ENCODE measurements around the gene IQSEC1. TPM values are rescaled to one million over a fixed set of nuclear protein-coding genes. Genes with fewer than 3 reads are reported as not detected.

IQSEC1 gene
- total and polyA plus RNA-seq, 2 of the 8 experiments (the other 6 are each of a cell fraction or from before 2014, with no cell fraction given), result 6.8 to 28.8 TPM

DNA sequence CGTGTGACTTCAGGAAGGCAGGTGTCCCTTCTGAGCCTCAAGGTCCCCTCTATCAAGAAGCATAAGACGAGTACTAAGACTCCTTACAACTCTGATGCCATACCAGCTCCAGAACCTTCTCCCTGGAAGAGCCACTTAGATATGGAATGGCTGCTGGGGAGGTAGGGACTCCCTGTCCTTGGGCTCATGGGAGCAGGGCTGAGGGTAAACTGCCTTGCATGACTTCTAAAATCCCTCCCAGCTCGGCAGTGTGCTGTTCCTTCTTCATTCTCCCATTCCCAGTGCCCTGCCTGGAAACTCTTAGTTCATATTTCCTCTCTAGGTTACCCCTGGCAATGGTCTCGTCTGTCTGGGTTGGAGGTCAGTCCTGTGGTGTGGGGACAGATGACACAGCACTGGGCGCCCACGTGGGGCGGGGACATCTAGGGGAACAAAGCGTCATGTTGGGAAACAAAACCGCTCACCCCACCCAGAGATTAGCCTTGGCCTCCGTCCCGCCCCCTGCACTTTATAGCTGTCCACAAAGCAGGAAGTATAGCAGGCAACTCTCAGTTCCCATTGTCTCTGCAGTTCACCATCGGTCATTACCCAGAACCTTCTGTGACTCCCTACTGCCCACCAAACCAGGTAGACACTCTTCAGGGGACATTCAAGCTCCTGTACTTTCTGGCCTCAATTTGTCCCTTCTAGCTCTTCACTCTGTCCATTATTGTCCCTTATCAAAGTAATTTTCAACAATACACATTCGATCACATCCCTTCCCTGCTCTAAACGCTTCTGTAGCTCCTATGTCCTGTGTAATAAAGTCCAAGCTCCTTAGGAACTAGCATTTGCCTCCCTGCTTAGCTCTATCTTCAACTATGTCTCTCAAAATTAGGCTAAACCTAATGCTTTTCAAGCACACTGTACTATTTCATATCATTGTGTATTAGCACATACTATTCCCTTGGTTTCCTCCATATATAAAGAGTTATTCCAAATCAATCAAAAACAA, 73.8 kb downstream of the IQSEC1 start:
- Histone ChIP-seq H2AFZ (ENCODE audit: low read length) (no peak overlapping the region), H3K4me3 (ENCODE audit: extremely low read depth in 1 of 4, insufficient read depth in 2 of 4, low read depth in 3 of 4, low read length in 4 of 4) (no peak overlapping the region), H4K8ac (ENCODE audit: extremely low read depth, insufficient read depth, low read length) (no peak overlapping the region), H3K27me3 (replicated peaks in 1 of 4; ENCODE audit: control insufficient read depth in 3 of 4, extremely low read depth in 1 of 4, insufficient read depth in 3 of 4, low read length in 3 of 4) (0 out of 7 replicates have a peak, but pooled peaks cover 0 to 1% (median 0%) of the 10 kb centered on the region in 4 experiments), H3K9me3 (ENCODE audit: insufficient read depth in 2 of 2, low read depth in 1 of 2, low read length in 1 of 2) (no peaks in the 10 kb centered on the region), H3K4me1 (replicated peaks in 1 of 4; ENCODE audit: control insufficient read depth in 3 of 4, insufficient read depth in 4 of 4, low read length in 3 of 4) (peaks cover 0 to 5% (median 2%) of the 10 kb centered on the region in 4 experiments; a peak in 3 of 7 replicates), H3K79me2 (ENCODE audit: control insufficient read depth in 1 of 2, insufficient read depth in 2 of 2, low read length in 2 of 2) (no peaks in the 10 kb centered on the region), H4K20me1 (replicated peaks in 1 of 2; ENCODE audit: control insufficient read depth in 1 of 2, insufficient read depth in 2 of 2, low read length in 2 of 2) (peaks cover 0 to 3% of the 10 kb centered on the region in 2 experiments), H3K9ac (replicated peaks in 1 of 4; ENCODE audit: extremely low read depth in 1 of 4, low read depth in 3 of 4, low read length in 3 of 4) (no peak overlapping the region), H2BK5ac (ENCODE audit: low read depth, low read length) (no peak overlapping the region), H2BK15ac (ENCODE audit: low read length) (no peak overlapping the region), H4K91ac (replicated peaks; ENCODE audit: insufficient read length, low read length) (no peak overlapping the region), H2BK120ac (replicated peaks; ENCODE audit: low read depth, low read length) (no peak overlapping the region), H3K4me2 (ENCODE audit: insufficient read depth in 1 of 2, low read depth in 2 of 2, low read length in 2 of 2) (no peak overlapping the region), H3K27ac (ENCODE audit: low read depth, low read length) (no peak overlapping the region), H3K36me3 (ENCODE audit: control insufficient read depth in 2 of 4, insufficient read depth in 4 of 4, low read length in 3 of 4) (no peaks in the 10 kb centered on the region), H3K23me2 (ENCODE audit: low read depth, low read length) (peaks cover 4% of the 10 kb centered on the region; the same call in 1 of the 2 replicates), H2BK12ac (ENCODE audit: low read depth, low read length) (no peak overlapping the region), H3K23ac (ENCODE audit: insufficient read length) (no peak overlapping the region), H2AK5ac (ENCODE audit: low read depth, low read length) (no peak overlapping the region), H3K79me1 (ENCODE audit: low read depth, low read length) (no peaks in the 10 kb centered on the region), H3K56ac (replicated peaks; ENCODE audit: insufficient read length, low read depth, low read length) (no peak overlapping the region), H3K4ac (replicated peaks; ENCODE audit: insufficient read length, low read depth, low read length) (no peak overlapping the region), H3K18ac (ENCODE audit: extremely low read depth, low read length) (no peak overlapping the region), H4K5ac (ENCODE audit: insufficient read length, low read depth, low read length) (no peak overlapping the region), H2BK20ac (ENCODE audit: low read length) (no peak overlapping the region), H3K14ac (ENCODE audit: insufficient read length) (no peak overlapping the region)
- POLR2A ChIA-PET (ENCODE audit: partially characterized antibody), result no interaction called here
- 80% methylated on average over 14 of the region's 14 CpGs; no CpG with 5 or more reads in 1 of the 2 experiments for WGBS, 2 experiments (ENCODE audit: extremely low coverage in 1 of 2, insufficient coverage in 1 of 2, insufficient read length in 1 of 2, insufficient replicate concordance in 2 of 2, low coverage in 1 of 2, low lambda C conversion rate in 2 of 2, missing lambda C conversion rate in 1 of 2)
- CTCF ChIA-PET (ENCODE audit: partially characterized antibody), result interaction anchor here (0.6 to 2.0 kb wide), 17 partner anchors 8 to 496 kb away, joined by 3 to 9 read pairs (median 4); no protein-coding TSS in a partner anchor
- DNase-seq (ENCODE audit: low read depth in 1 of 2, low spot score in 2 of 2), result no peak
- no peak for FAIRE-seq
- TF ChIP-seq BACH1 (IDR thresholded peaks at IDR 0.05; ENCODE audit: low read length), result no peak
- TF ChIP-seq RNF2 (IDR thresholded peaks at IDR 0.05; ENCODE audit: borderline replicate concordance, low read depth, low read length, missing control alignments, poor library complexity, severe bottlenecking), result no peak
- TF ChIP-seq BRCA1 (IDR thresholded peaks at IDR 0.05; ENCODE audit: low read depth, low read length), result no peak
- no peak for TF ChIP-seq TAF1 (IDR thresholded peaks at IDR 0.05; ENCODE audit: low read depth, low read length)
- TF ChIP-seq RAD21 (IDR thresholded peaks at IDR 0.05 in 1 of 2, conservative IDR thresholded peaks at IDR 0.05 in 1 of 2; ENCODE audit: low read depth in 2 of 2, low read length in 2 of 2), result no peak
- TF ChIP-seq, protein P1, sequence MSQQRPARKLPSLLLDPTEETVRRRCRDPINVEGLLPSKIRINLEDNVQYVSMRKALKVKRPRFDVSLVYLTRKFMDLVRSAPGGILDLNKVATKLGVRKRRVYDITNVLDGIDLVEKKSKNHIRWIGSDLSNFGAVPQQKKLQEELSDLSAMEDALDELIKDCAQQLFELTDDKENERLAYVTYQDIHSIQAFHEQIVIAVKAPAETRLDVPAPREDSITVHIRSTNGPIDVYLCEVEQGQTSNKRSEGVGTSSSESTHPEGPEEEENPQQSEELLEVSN (IDR thresholded peaks at IDR 0.05), result no peak
- no peak for TF ChIP-seq GTF2F1 (IDR thresholded peaks at IDR 0.05; ENCODE audit: borderline replicate concordance, low read depth, low read length)
- no peak for TF ChIP-seq CHD2 (IDR thresholded peaks at IDR 0.05; ENCODE audit: low read length)
- TF ChIP-seq ASH2L (IDR thresholded peaks at IDR 0.05; ENCODE audit: low read length), result no peak
- no peak for TF ChIP-seq CTBP2 (IDR thresholded peaks at IDR 0.05; ENCODE audit: borderline replicate concordance, insufficient read depth, insufficient read length, low read length)
